Stimulated activated CD4-positive, alpha-beta T cell treated with anti-CD3 and anti-CD28 coated beads, Interleukin-2, amount 100 ng/mL, for 48 hours (primary cell): Measurements from ENCODE around the gene TGIF2LY.
"Not testable (repeated sequence)": the region's sequence is repeated elsewhere in the genome, so short reads cannot be mapped to it uniquely, and the experiment has no call there.

ENCODE experiments used
- DNase-seq, 2 donors: peaks; one replicate each; pipeline ENCODE4 v3.0.0-alpha.2; 2020

Gene TGIF2LY

GRCh38 chrY:3578767-3579166 is at the start of gene TGIF2LY:
Gene TGIF2LY (plus strand): TSS chrY:3579067. CDS start chrY:3579245, 178 bp downstream.
- DNase-seq: not testable (repeated sequence)
